Memory B cell (primary cell): Measurements from ENCODE around the gene PHLPP1.

ENCODE experiments used
- ATAC-seq: fragments of 150-1000 bp; cut with Tn5 transposase; 2 replicates; pipeline ENCODE4 v1.10.0; 2021; ENCODE audit warnings: low read depth, mild to moderate bottlenecking, moderate library complexity
- DNase-seq, 2 donors: peaks; one replicate each; pipeline ENCODE4 v3.0.0; 2022; ENCODE audit warnings: low spot score in 2 of 2
- H3K27ac Mint-ChIP-seq: one replicate; pipeline ENCODE4 v1.8.0; 2022; ENCODE audit warnings: mild to moderate bottlenecking, moderate library complexity, mixed read lengths
- H3K27me3 Mint-ChIP-seq: one replicate; pipeline ENCODE4 v1.8.0; 2022; ENCODE audit warnings: mixed read lengths
- H3K36me3 Mint-ChIP-seq: one replicate; pipeline ENCODE4 v1.8.0; 2022; ENCODE audit warnings: mild to moderate bottlenecking, mixed read lengths
- H3K4me1 Mint-ChIP-seq: one replicate; pipeline ENCODE4 v1.8.0; 2022; ENCODE audit warnings: mixed read lengths
- H3K4me3 Mint-ChIP-seq: one replicate; pipeline ENCODE4 v1.8.0; 2022; ENCODE audit warnings: mild to moderate bottlenecking, moderate library complexity, mixed read lengths
- H3K9me3 Mint-ChIP-seq: one replicate; pipeline ENCODE4 v1.8.0; 2022; ENCODE audit warnings: mixed read lengths

PHLPP1 gene

DNA sequence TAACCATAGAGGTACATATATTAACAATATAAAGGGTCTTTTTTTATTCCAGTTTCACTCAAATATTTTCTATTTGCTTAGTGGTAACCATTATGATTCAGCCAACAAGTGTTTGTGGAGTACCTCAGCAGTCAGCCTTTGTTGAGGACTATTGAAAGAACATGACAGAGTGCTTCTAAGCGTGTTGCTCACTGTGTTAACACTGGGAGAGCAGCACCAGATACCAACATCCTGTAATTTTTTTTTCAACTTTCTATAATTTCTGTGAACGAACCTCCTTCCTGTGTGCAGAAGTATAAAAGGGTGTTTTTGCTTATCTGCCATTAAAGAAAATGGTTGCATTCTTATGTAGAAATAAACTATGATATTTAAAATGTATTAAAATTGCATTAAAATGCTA, 239.0 kb downstream of the PHLPP1 start:
- DNase-seq (no peak), ATAC-seq (no peak)
- H3K36me3 Mint-ChIP-seq: peaks cover 6% of the 10 kb centered on the region
- H3K4me3 Mint-ChIP-seq: no peak overlapping the region
- no peaks in the 10 kb centered on the region for H3K4me1 Mint-ChIP-seq
- no peak overlapping the region for H3K27ac Mint-ChIP-seq
- no peaks in the 10 kb centered on the region for H3K27me3 Mint-ChIP-seq
- no peaks in the 10 kb centered on the region for H3K9me3 Mint-ChIP-seq

DNA sequence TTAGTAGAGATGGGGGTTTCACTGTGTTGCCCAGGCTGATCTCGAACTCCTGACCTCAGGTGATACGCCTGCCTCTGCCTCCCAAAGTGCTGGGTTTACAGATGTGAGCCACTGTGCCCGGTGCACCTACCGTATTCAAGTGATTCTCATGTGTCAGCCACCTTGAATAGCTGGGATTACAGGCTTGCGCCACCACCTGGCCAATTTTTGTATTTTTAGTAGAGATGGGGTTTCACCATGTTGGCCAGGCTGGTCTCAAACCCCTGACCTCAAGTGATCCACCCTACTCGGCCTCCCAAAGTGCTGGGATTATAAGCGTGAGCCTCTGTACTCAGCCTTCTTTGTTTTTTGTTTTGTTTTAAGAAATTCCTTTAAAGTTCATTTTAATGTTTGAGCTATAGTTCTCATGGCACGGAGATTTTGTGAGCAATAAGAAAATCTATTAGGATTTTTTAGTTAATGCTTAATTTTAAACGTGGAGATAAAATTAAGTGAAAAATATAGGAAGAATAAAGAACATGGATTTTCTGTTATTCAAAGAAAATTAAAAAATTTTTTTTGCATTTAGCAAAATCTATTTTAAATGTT, 242.6 kb downstream of the PHLPP1 start:
- Mint-ChIP-seq H3K27me3 (no peaks in the 10 kb centered on the region), H3K4me3 (no peak overlapping the region), H3K9me3 (no peaks in the 10 kb centered on the region), H3K27ac (no peak overlapping the region), H3K36me3 (peaks cover 4% of the 10 kb centered on the region), H3K4me1 (no peaks in the 10 kb centered on the region)
- ATAC-seq (peak; percentile 35), DNase-seq (peak; percentile 25 to 38)

DNA sequence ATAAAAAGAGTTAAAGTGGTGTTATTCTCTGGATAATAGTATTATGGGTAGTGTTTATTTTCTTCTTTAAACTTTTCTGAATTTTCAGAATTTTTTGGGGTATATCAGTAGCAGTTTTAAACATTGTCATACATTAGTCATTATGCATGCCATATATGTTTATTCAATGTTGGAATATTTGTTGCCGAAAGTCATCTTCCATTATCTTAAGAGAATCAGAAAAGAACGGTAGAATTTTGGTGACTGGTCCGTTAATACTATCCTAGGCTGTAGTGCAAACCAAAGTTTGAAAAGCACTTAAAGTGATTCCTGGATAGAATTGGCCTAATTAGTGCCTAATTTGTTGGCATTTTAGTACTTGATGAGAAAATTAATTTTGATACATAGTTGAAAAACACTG, 244.1 kb downstream of the PHLPP1 start:
- peaks cover 4% of the 10 kb centered on the region for H3K36me3 Mint-ChIP-seq
- no peak overlapping the region for H3K27ac Mint-ChIP-seq
- no peak for ATAC-seq
- no peaks in the 10 kb centered on the region for H3K4me1 Mint-ChIP-seq
- H3K4me3 Mint-ChIP-seq: no peak overlapping the region
- DNase-seq: no peak
- no peaks in the 10 kb centered on the region for H3K27me3 Mint-ChIP-seq
- H3K9me3 Mint-ChIP-seq: no peaks in the 10 kb centered on the region

DNA sequence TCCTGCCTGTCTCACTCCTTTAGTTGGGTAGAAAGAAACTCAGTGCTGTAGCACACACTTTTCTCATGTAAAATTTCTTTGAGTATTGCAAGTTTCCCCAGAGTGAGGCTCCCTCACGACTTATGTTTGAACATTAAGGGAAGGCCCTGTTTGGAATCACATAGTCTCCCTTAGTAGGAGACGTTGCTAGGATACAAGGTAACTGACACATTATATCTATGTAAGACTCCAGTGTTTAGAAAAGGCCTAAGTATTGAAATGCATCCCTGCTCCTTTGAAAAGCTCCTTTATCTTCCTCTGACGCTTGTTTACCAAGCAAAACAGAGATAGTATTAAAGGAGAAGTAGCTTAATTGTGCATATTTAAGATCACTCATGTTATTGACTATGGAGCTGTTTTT, 248.2 kb downstream of the PHLPP1 start:
- H3K4me1 Mint-ChIP-seq: no peaks in the 10 kb centered on the region
- no peaks in the 10 kb centered on the region for H3K27me3 Mint-ChIP-seq
- DNase-seq (no peak), ATAC-seq (no peak)
- no peak overlapping the region for H3K4me3 Mint-ChIP-seq
- no peak overlapping the region for H3K27ac Mint-ChIP-seq
- H3K36me3 Mint-ChIP-seq: peaks cover 2% of the 10 kb centered on the region
- no peaks in the 10 kb centered on the region for H3K9me3 Mint-ChIP-seq

DNA sequence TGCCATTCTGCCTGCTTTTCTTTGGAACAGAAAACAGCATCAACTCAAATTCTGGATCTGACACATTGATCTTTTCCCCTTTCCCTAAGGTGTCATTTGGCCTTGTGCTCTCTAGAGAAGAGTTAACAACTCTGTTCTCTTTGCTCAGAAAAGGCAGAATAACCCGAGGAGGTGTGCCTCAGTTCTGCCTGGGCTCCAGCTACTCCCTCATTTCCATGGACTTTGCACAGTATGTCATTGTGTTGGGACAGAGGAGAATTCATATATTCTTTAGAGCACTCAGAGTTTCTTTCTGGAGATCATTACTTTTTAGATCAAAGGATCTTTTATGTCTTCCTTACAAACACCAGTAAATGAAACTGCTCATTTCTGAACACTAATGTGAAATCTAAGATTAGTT, 249.1 kb downstream of the PHLPP1 start:
- H3K27me3 Mint-ChIP-seq: no peaks in the 10 kb centered on the region
- H3K36me3 Mint-ChIP-seq: peaks cover under 1% of the 10 kb centered on the region
- no peak overlapping the region for H3K27ac Mint-ChIP-seq
- no peak for ATAC-seq
- no peak overlapping the region for H3K4me3 Mint-ChIP-seq
- no peaks in the 10 kb centered on the region for H3K4me1 Mint-ChIP-seq
- no peaks in the 10 kb centered on the region for H3K9me3 Mint-ChIP-seq
- DNase-seq: no peak

DNA sequence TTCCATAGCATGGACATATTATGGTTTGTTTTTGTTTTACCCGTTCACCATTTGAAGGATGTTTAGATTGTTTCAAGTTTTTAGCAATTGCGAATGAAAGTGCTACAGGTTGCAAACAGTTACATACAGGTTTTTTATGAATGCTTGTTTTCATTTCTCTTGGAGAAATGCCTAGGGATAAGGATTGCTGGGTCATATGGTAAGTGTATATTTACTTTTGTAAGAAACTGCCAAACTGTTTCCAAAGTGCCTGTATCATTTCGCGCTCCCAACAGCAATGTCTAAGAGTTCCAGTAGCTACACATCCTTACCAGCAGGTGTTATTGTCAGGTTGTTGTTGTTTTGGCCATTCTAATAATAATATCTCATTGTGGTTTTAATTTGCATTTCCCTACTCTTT, 251.7 kb downstream of the PHLPP1 start:
- no peaks in the 10 kb centered on the region for H3K27me3 Mint-ChIP-seq
- H3K4me3 Mint-ChIP-seq: no peak overlapping the region
- H3K27ac Mint-ChIP-seq: no peak overlapping the region
- ATAC-seq (no peak), DNase-seq (no peak)
- H3K4me1 Mint-ChIP-seq: no peaks in the 10 kb centered on the region
- H3K9me3 Mint-ChIP-seq: no peaks in the 10 kb centered on the region
- peaks cover 9% of the 10 kb centered on the region for H3K36me3 Mint-ChIP-seq

DNA sequence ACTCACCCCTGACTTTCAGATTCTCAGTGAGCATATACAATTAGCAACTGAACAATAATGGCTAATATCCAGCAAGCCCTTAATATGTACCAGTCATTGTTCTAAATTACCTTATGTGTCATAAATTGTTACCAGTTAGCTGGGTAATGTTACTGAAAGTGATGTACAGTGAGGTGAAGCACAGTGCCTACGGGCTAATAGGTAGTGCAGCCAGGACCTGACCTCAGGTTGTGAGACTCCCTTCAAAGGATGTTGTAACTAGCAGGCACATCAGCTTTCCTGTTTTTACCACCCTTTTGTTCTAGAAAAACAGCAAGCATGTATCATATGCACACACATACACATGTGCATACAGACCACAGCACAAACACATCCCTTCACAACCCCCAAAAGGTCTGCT, 258.3 kb downstream of the PHLPP1 start:
- H3K27ac Mint-ChIP-seq: no peak overlapping the region
- H3K4me1 Mint-ChIP-seq: no peaks in the 10 kb centered on the region
- H3K36me3 Mint-ChIP-seq: peaks cover 18% of the 10 kb centered on the region
- H3K9me3 Mint-ChIP-seq: no peaks in the 10 kb centered on the region
- H3K27me3 Mint-ChIP-seq: no peaks in the 10 kb centered on the region
- no peak overlapping the region for H3K4me3 Mint-ChIP-seq
- DNase-seq: no peak
- ATAC-seq: no peak

DNA sequence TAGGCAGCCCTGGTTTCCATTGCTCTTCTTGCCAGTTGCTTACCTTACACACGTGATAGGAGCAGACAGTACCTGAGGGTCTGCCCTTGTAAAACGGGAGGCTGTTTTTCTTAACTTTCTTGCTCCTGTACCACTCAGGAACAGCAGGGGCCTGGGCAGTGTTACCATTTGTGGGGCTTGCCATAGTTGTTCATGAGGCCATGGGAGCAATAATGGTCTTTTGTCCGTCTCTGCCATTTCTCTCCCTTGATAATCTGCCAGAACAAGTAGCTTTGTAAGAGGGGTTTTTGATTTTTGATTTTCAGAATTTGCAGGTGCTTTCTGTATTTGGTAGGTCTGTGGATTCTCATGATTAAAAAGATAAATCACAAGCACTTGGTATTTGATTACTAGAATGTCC, 259.0 kb downstream of the PHLPP1 start:
- H3K27ac Mint-ChIP-seq: no peak overlapping the region
- H3K27me3 Mint-ChIP-seq: no peaks in the 10 kb centered on the region
- peaks cover 18% of the 10 kb centered on the region for H3K36me3 Mint-ChIP-seq
- no peak overlapping the region for H3K4me3 Mint-ChIP-seq
- DNase-seq: no peak
- no peaks in the 10 kb centered on the region for H3K4me1 Mint-ChIP-seq
- ATAC-seq: no peak
- H3K9me3 Mint-ChIP-seq: no peaks in the 10 kb centered on the region

DNA sequence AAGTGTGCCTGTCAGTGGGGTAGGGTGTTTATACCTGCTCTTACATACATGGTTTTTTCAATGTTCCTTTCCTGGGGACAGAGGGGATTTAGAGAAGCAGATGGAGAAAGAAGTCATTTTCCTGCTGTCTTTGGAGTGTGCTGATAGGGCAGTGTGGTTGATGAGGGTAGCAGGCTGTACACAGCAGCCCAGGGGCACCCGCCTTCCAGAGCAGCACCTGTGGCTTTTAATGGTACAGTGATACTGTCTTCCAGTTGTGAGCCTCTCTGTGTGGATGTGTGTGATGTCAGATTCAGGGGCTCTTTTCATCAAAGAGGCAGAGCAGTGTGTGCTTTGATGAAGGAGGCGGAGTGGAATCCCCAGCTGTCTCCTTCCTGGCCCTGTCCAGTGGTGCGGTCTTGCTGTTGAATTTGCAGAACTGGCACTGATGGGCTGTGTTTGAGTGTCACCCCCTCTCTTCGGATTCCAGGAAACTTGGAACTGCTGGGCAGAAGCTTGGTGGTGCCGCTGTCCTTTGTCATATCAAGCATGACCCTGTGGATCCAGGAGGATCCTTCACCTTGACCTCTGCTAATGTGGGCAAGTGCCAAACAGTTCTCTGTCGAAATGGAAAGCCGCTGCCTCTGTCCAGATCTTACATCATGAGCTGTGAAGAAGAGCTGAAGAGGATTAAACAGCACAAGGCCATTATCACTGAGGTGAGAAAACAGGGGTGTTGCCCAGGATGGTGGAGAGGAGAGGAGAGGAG, 259.8 kb downstream of the PHLPP1 start:
- ATAC-seq: no peak
- Mint-ChIP-seq H3K9me3 (no peaks in the 10 kb centered on the region), H3K4me1 (no peaks in the 10 kb centered on the region), H3K4me3 (no peak overlapping the region), H3K27me3 (no peaks in the 10 kb centered on the region), H3K36me3 (peaks cover 16% of the 10 kb centered on the region), H3K27ac (no peak overlapping the region)
- no peak for DNase-seq

DNA sequence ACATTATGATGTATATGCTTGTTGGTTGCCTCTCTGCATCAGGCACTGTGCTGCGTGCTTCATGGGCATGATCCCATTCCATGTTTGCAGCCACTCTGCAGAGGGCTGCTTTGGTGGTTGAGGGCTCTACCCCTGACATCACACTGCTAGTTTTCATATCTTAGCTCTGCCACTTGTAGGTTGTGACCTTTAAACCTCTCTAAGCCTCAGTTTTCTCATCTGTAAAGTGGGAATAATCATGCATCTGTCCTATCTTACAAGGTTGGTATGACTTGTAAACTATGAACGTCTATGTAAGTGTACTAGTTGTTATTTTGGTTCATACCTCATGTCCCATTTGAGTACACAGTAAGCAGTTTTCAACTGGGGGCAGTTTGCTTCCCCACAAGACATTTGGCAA, 260.4 kb downstream of the PHLPP1 start:
- H3K4me3 Mint-ChIP-seq: no peak overlapping the region
- DNase-seq (no peak), ATAC-seq (no peak)
- no peak overlapping the region for H3K27ac Mint-ChIP-seq
- H3K36me3 Mint-ChIP-seq: peaks cover 15% of the 10 kb centered on the region
- H3K9me3 Mint-ChIP-seq: no peaks in the 10 kb centered on the region
- H3K27me3 Mint-ChIP-seq: no peaks in the 10 kb centered on the region
- no peaks in the 10 kb centered on the region for H3K4me1 Mint-ChIP-seq

DNA sequence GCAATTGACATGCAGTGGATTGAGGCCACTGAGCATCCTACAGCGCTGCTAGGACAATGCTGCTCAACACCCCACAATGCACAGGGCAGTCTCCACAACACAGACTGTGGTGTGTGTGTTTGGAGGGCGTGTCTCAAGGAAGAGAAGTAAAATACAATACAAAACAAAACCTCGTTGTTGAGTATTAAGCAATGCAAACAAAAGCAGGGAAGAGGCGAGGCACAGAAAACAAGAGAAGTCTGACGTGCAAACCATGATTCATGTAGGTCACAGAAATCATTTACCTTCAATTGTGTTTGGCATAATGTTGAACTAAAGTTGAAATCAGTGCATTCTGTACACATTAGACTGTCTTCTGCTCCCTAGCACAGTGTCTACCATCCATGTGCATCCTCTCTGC, 260.9 kb downstream of the PHLPP1 start:
- DNase-seq: no peak
- no peaks in the 10 kb centered on the region for H3K9me3 Mint-ChIP-seq
- H3K36me3 Mint-ChIP-seq: peaks cover 11% of the 10 kb centered on the region
- no peak overlapping the region for H3K27ac Mint-ChIP-seq
- H3K27me3 Mint-ChIP-seq: no peaks in the 10 kb centered on the region
- H3K4me3 Mint-ChIP-seq: no peak overlapping the region
- H3K4me1 Mint-ChIP-seq: no peaks in the 10 kb centered on the region
- ATAC-seq: no peak

DNA sequence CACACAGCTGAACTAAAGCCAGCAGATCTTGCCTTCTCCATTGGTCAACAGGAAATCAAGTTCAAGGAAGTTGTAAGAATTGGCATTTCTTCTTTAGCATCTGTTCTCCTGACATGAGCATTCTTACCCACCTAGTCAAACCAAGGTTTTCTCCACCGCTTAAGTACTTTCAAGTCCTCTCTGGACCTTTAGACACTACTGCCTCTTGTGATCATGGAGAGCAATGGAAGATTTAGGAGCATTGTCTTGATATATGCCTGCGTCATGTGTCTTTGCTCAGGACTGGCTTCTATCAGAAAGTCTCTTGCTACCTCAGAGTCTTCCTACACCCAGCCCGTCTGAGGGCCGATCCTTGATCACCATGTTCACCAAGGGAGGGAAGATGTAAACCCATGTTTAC, 262.2 kb downstream of the PHLPP1 start:
- ATAC-seq: no peak
- no peaks in the 10 kb centered on the region for H3K9me3 Mint-ChIP-seq
- no peaks in the 10 kb centered on the region for H3K27me3 Mint-ChIP-seq
- no peak for DNase-seq
- H3K27ac Mint-ChIP-seq: no peak overlapping the region
- peaks cover 3% of the 10 kb centered on the region for H3K4me1 Mint-ChIP-seq
- H3K36me3 Mint-ChIP-seq: peaks cover 9% of the 10 kb centered on the region
- H3K4me3 Mint-ChIP-seq: no peak overlapping the region

DNA sequence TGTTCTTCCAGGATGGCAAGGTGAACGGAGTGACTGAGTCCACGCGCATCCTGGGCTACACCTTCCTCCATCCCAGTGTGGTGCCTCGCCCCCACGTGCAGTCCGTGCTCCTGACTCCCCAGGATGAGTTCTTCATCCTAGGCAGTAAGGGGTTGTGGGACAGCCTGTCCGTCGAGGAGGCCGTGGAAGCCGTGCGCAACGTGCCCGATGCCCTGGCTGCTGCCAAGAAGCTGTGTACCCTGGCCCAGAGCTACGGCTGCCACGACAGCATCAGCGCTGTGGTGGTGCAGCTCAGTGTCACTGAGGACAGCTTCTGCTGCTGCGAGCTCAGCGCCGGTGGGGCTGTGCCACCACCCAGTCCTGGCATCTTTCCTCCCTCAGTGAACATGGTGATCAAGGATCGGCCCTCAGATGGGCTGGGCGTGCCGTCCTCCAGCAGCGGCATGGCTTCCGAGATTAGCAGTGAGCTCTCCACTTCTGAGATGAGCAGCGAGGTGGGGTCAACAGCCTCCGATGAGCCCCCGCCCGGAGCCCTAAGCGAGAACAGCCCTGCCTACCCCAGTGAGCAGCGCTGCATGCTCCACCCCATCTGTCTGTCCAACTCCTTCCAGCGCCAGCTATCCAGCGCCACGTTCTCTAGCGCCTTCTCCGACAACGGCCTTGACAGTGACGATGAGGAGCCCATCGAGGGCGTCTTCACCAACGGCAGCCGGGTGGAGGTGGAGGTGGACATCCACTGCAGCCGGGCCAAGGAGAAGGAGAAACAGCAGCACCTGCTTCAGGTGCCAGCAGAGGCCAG, 263.1 kb downstream of the PHLPP1 start:
- DNase-seq: no peak
- peaks cover 5% of the 10 kb centered on the region for H3K4me1 Mint-ChIP-seq
- H3K27me3 Mint-ChIP-seq: no peaks in the 10 kb centered on the region
- peaks cover 9% of the 10 kb centered on the region for H3K36me3 Mint-ChIP-seq
- ATAC-seq: no peak
- H3K4me3 Mint-ChIP-seq: no peak overlapping the region
- H3K9me3 Mint-ChIP-seq: no peaks in the 10 kb centered on the region
- no peak overlapping the region for H3K27ac Mint-ChIP-seq

DNA sequence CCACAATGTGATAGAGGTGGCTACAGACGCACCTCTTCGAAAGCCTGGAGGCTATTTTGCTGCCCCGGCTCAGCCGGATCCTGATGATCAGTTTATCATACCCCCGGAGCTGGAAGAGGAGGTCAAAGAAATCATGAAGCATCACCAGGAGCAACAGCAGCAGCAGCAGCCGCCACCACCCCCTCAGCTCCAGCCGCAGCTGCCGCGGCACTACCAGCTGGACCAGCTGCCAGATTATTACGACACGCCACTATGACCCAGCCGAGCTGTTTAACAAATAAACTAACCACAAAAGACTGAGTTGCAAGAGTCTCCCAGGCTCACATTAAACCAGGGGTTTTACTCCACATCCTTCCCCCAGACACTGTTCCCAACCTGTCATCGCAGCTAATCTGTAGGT, 263.8 kb downstream of the PHLPP1 start:
- peaks cover 5% of the 10 kb centered on the region for H3K4me1 Mint-ChIP-seq
- DNase-seq (no peak), ATAC-seq (no peak)
- H3K27ac Mint-ChIP-seq: no peak overlapping the region
- H3K4me3 Mint-ChIP-seq: no peak overlapping the region
- H3K27me3 Mint-ChIP-seq: no peaks in the 10 kb centered on the region
- H3K36me3 Mint-ChIP-seq: peaks cover 9% of the 10 kb centered on the region
- no peaks in the 10 kb centered on the region for H3K9me3 Mint-ChIP-seq
